ENCODE data around the gene FGGY.

FGGY gene

GRCh38 chr1:59669752-59670312 is 372.9 kb downstream of the FGGY start:
- DNase-seq = no peak

- no peak for DNase-seq
Measured at GRCh38 chr1:59670662-59671061, 373.8 kb downstream of the FGGY start.

GRCh38 chr1:59671066-59671952 is 374.4 kb downstream of the FGGY start:
- no peak for DNase-seq

- no peak for DNase-seq
Measured at GRCh38 chr1:59671953-59672305, 375.0 kb downstream of the FGGY start.

- no peak for DNase-seq
Measured at GRCh38 chr1:59672851-59673572, 376.1 kb downstream of the FGGY start.

GRCh38 chr1:59673573-59674450 is 376.9 kb downstream of the FGGY start:
- no peak for DNase-seq

GRCh38 chr1:59674595-59674994 is 377.7 kb downstream of the FGGY start:
- no peak for DNase-seq

- no peak for DNase-seq
Measured at GRCh38 chr1:59675936-59676335, 379.0 kb downstream of the FGGY start.

- DNase-seq = no peak
Measured at GRCh38 chr1:59678040-59678439, 381.1 kb downstream of the FGGY start.

GRCh38 chr1:59678493-59679228 is 381.8 kb downstream of the FGGY start:
- DNase-seq = no peak

- DNase-seq = no peak
Measured at GRCh38 chr1:59680044-59680443, 383.1 kb downstream of the FGGY start.

GRCh38 chr1:59682396-59683080 is 385.6 kb downstream of the FGGY start:
- no peak for DNase-seq

- no peak for DNase-seq
Measured at GRCh38 chr1:59683197-59683596, 386.3 kb downstream of the FGGY start.

- no peak for DNase-seq
Measured at GRCh38 chr1:59684698-59685097, 387.8 kb downstream of the FGGY start.

- no peak for DNase-seq
Measured at GRCh38 chr1:59685101-59685500, 388.2 kb downstream of the FGGY start.

- no peak for DNase-seq
Measured at GRCh38 chr1:59685666-59686065, 388.8 kb downstream of the FGGY start.

- DNase-seq = no peak
Measured at GRCh38 chr1:59686170-59686569, 389.3 kb downstream of the FGGY start.

- DNase-seq = no peak
Measured at GRCh38 chr1:59686574-59686973, 389.7 kb downstream of the FGGY start.

- DNase-seq = no peak
Measured at GRCh38 chr1:59687081-59687480, 390.2 kb downstream of the FGGY start.

- no peak for DNase-seq
Measured at GRCh38 chr1:59688976-59689375, 392.1 kb downstream of the FGGY start.

GRCh38 chr1:59689730-59690129 is 392.8 kb downstream of the FGGY start:
- no peak for DNase-seq

Measured in NCI-H1436 treated with DMSO at 0.1 percent for 48 hours (cell line).